ENCODE measurements around the gene SBSN. TPM values are rescaled to one million over a fixed set of nuclear protein-coding genes. Genes with fewer than 3 reads are reported as not detected.

SBSN gene
- total and polyA plus RNA-seq, 10 of the 15 experiments (the other 5 are each of a cell fraction or from before 2014, with no cell fraction given) = 0.09 TPM; not detected in 9

- no peak overlapping the region for H3K27ac ChIP-seq (ENCODE audit: control insufficient read depth, insufficient read depth)
- ChIA-PET RAD21 (ENCODE audit: unreplicated experiment) (interaction anchor here (1.6 kb wide), 1 partner anchor 12 kb away, joined by 5 read pairs; no protein-coding TSS in a partner anchor), POLR2A (interaction anchor here (0.6 kb wide), 1 partner anchor 14 kb away, joined by 3 read pairs; no protein-coding TSS in a partner anchor), SMC1A (ENCODE audit: uncharacterized antibody, unreplicated experiment) (interaction anchor here (2.3 kb wide), 1 partner anchor 13 kb away, joined by 9 read pairs; no protein-coding TSS in a partner anchor), CTCF (interaction anchor here (0.6 to 5.4 kb wide), 3 partner anchors 12 to 130 kb away, joined by 4 to 55 read pairs (median 6); no protein-coding TSS in a partner anchor)
- no peak for ATAC-seq
- no peak overlapping the region for H3K4me3 ChIP-seq
- no peak for TF ChIP-seq RUNX3 (IDR thresholded peaks at IDR 0.05; ENCODE audit: low read length)
- TF ChIP-seq CREB1 (IDR thresholded peaks at IDR 0.05; ENCODE audit: low read depth) = no peak
- no peak for TF ChIP-seq MYC (IDR thresholded peaks at IDR 0.05; ENCODE audit: insufficient read depth, insufficient read length, insufficient replicate concordance, low read length, severe bottlenecking)
- no peak for TF ChIP-seq TCF12 (IDR thresholded peaks at IDR 0.05; ENCODE audit: low read depth, low read length)
- no peak for TF ChIP-seq STAT1 (conservative IDR thresholded peaks at IDR 0.05)
- TF ChIP-seq SREBF2 (IDR thresholded peaks at IDR 0.05; ENCODE audit: low read length) = no peak
- TF ChIP-seq MTA2 (IDR thresholded peaks at IDR 0.05; ENCODE audit: low read depth) = no peak
- no peak for TF ChIP-seq KAT2A (conservative IDR thresholded peaks at IDR 0.05; ENCODE audit: control insufficient read depth, low read depth, low read length)
- TF ChIP-seq, protein P1, sequence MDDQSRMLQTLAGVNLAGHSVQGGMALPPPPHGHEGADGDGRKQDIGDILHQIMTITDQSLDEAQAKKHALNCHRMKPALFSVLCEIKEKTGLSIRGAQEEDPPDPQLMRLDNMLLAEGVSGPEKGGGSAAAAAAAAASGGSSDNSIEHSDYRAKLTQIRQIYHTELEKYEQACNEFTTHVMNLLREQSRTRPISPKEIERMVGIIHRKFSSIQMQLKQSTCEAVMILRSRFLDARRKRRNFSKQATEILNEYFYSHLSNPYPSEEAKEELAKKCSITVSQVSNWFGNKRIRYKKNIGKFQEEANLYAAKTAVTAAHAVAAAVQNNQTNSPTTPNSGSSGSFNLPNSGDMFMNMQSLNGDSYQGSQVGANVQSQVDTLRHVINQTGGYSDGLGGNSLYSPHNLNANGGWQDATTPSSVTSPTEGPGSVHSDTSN (IDR thresholded peaks at IDR 0.05; ENCODE audit: insufficient replicate concordance, low read depth, low read length) = no peak
- no peak for TF ChIP-seq SREBF1 (IDR thresholded peaks at IDR 0.05; ENCODE audit: low read length)
- TF ChIP-seq ZNF274 (IDR thresholded peaks at IDR 0.05; ENCODE audit: insufficient read depth, insufficient read length) = no peak
- no peak for TF ChIP-seq ATF2 (IDR thresholded peaks at IDR 0.05; ENCODE audit: low read length)
- TF ChIP-seq IKZF2 (IDR thresholded peaks at IDR 0.05) = no peak
- TF ChIP-seq, protein P2, sequence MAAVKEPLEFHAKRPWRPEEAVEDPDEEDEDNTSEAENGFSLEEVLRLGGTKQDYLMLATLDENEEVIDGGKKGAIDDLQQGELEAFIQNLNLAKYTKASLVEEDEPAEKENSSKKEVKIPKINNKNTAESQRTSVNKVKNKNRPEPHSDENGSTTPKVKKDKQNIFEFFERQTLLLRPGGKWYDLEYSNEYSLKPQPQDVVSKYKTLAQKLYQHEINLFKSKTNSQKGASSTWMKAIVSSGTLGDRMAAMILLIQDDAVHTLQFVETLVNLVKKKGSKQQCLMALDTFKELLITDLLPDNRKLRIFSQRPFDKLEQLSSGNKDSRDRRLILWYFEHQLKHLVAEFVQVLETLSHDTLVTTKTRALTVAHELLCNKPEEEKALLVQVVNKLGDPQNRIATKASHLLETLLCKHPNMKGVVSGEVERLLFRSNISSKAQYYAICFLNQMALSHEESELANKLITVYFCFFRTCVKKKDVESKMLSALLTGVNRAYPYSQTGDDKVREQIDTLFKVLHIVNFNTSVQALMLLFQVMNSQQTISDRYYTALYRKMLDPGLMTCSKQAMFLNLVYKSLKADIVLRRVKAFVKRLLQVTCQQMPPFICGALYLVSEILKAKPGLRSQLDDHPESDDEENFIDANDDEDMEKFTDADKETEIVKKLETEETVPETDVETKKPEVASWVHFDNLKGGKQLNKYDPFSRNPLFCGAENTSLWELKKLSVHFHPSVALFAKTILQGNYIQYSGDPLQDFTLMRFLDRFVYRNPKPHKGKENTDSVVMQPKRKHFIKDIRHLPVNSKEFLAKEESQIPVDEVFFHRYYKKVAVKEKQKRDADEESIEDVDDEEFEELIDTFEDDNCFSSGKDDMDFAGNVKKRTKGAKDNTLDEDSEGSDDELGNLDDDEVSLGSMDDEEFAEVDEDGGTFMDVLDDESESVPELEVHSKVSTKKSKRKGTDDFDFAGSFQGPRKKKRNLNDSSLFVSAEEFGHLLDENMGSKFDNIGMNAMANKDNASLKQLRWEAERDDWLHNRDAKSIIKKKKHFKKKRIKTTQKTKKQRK (IDR thresholded peaks at IDR 0.05; ENCODE audit: low read depth, low read length) = no peak
- FAIRE-seq = no peak
- 80% methylated on average over 5 of the region's 5 CpGs for WGBS (ENCODE audit: insufficient coverage, insufficient replicate concordance, low lambda C conversion rate, missing lambda C conversion rate)
- H2AFZ ChIP-seq (ENCODE audit: control insufficient read depth, low read depth, low read length) = no peak overlapping the region
- no peaks in the 10 kb centered on the region for H3K79me2 ChIP-seq (ENCODE audit: control insufficient read depth, insufficient read depth, low read length)
- no peaks in the 10 kb centered on the region for H3K27me3 ChIP-seq (replicated peaks in 1 of 2; ENCODE audit: control insufficient read depth in 2 of 2, insufficient read depth in 2 of 2, low read length in 1 of 2)
- H3K9me3 ChIP-seq (replicated peaks; ENCODE audit: control insufficient read depth, insufficient read depth, low read length) = no peaks in the 10 kb centered on the region
- no peaks in the 10 kb centered on the region for H4K20me1 ChIP-seq (ENCODE audit: control insufficient read depth, insufficient read depth)
- no TSS peak for BruUV-seq (replicated peaks)
- no peak overlapping the region for H3K9ac ChIP-seq (ENCODE audit: control insufficient read depth, insufficient read depth, low read length)
- DNase-seq (ENCODE audit: low read depth, low spot score) = no peak
- intact Hi-C loops (cut with micrococcal nuclease; ENCODE audit: unreplicated experiment) = no loop called here
- peaks cover 14% of the 10 kb centered on the region for H3K4me1 ChIP-seq (ENCODE audit: control insufficient read depth, insufficient read depth, low read length)
- no peak overlapping the region for H3K4me2 ChIP-seq (ENCODE audit: control insufficient read depth, insufficient read depth)
- in situ Hi-C loops (cut with MboI) = no loop called here
- H3K36me3 ChIP-seq (ENCODE audit: control insufficient read depth in 2 of 2, insufficient read depth in 2 of 2, low read length in 1 of 2) = no peaks in the 10 kb centered on the region
Observed at GRCh38 chr19:35483089-35483488, 45.0 kb downstream of the SBSN start.

All from GM12878 (cell line).